Vagina (tissue), 2 donors: Measurements from ENCODE around the gene CCSER1. TPM values are rescaled to one million over a fixed set of nuclear protein-coding genes. Genes with fewer than 3 reads are reported as not detected.
"Not testable (repeated sequence)": the region's sequence is repeated elsewhere in the genome, so short reads cannot be mapped to it uniquely, and the experiment has no call there.

Experiments used
- DNase-seq, 2 donors: peaks; one replicate each; pipeline ENCODE4 v3.0.0-alpha.2; 2017; ENCODE audit errors: extremely low spot score in 2 of 2
- H3K27ac ChIP-seq: fragments of 200-600 bp; sonication (generic); one replicate; pipeline ENCODE4 v1.5.1; 2019
- H3K27me3 ChIP-seq: fragments of 200-600 bp; sonication (generic); one replicate; pipeline ENCODE4 v1.5.1; 2019
- H3K36me3 ChIP-seq, 2 donors: fragments of 200-600 bp; sonication (generic); one replicate each; pipeline ENCODE4 v1.5.1; 2017 to 2019
- H3K4me1 ChIP-seq: fragments of 200-600 bp; sonication (generic); one replicate; pipeline ENCODE4 v1.5.1; 2019
- H3K4me3 ChIP-seq, 2 donors: fragments of 200-600 bp; sonication (generic); 1 replicate in 1 of 2; 2 replicates in 1 of 2; pipeline ENCODE4 v1.5.1; 2016 to 2019
- H3K9me3 ChIP-seq: fragments of 200-600 bp; sonication (generic); one replicate; pipeline ENCODE4 v1.5.1; 2019
- CTCF ChIP-seq, 3 experiments: fragments of 450-650 bp in 2 of 3; fragments of 200-600 bp in 1 of 3; sonication (generic) in 1 of 3; IDR thresholded peaks; one replicate each; pipeline ENCODE4 v1.5.1; 2017 to 2019; ENCODE audit warnings: antibody characterized with exemption in 3 of 3, mild to moderate bottlenecking in 2 of 3, moderate library complexity in 2 of 3
- POLR2A ChIP-seq, 2 donors: fragments of 450-650 bp; IDR thresholded peaks; one replicate each; pipeline ENCODE4 v1.6.1; 2017; ENCODE audit warnings: antibody characterized with exemption in 2 of 2, mild to moderate bottlenecking in 2 of 2, moderate library complexity in 2 of 2
- POLR2AphosphoS5 ChIP-seq, 2 donors: sonication (generic); formaldehyde crosslinking; IDR thresholded peaks; one replicate each; pipeline ENCODE4 v1.9.0; 2017; ENCODE audit warnings: antibody characterized with exemption in 2 of 2, mild to moderate bottlenecking in 2 of 2, low read depth in 1 of 2; ENCODE audit not compliant: insufficient read depth in 1 of 2
- intact Hi-C: fragments of 100-400 bp; cut with DNase I; formaldehyde crosslinking; loops from one replicate; pipeline ENCODE4 v1.15.1; 2023
- total RNA-seq: library from RNA; depleted of rRNA; stranded (reverse); fragments of >200 nt; gene quantifications from one replicate; pipeline ENCODE4 v1.2.3, GENCODE V29; 2016

The CCSER1 gene
- total RNA-seq, 1 donor from 2014 or later: 8.1 TPM

- intact Hi-C loops: no loop called here
- no peaks in the 10 kb centered on the region for H3K4me1 ChIP-seq
- no peak for DNase-seq
- no peaks in the 10 kb centered on the region for H3K27me3 ChIP-seq
- no peak for TF ChIP-seq POLR2A (IDR thresholded peaks at IDR 0.05)
- no peak for TF ChIP-seq POLR2AphosphoS5 (IDR thresholded peaks at IDR 0.05; ENCODE audit: insufficient read depth in 1 of 2, low read depth in 1 of 2)
- TF ChIP-seq CTCF (IDR thresholded peaks at IDR 0.05): no peak
- H3K36me3 ChIP-seq: no peaks in the 10 kb centered on the region
- H3K27ac ChIP-seq: no peak overlapping the region
- H3K9me3 ChIP-seq: no peaks in the 10 kb centered on the region
- no peak overlapping the region for H3K4me3 ChIP-seq
Observed at GRCh38 chr4:90889171-90889570, 762.0 kb downstream of the CCSER1 start.

GRCh38 chr4:90903413-90903812 lies 776.2 kb downstream of the CCSER1 start:
- H3K9me3 ChIP-seq, H3K4me1 ChIP-seq, H3K27ac ChIP-seq, DNase-seq, H3K36me3 ChIP-seq, H3K4me3 ChIP-seq, intact Hi-C loops, H3K27me3 ChIP-seq: not testable (repeated sequence)

GRCh38 chr4:90904021-90904420 lies 776.8 kb downstream of the CCSER1 start:
- DNase-seq: no peak
- Histone ChIP-seq H3K4me1 (no peaks in the 10 kb centered on the region), H3K36me3 (no peaks in the 10 kb centered on the region), H3K27me3 (no peaks in the 10 kb centered on the region), H3K4me3 (no peak overlapping the region), H3K27ac (no peak overlapping the region), H3K9me3 (peaks cover 6% of the 10 kb centered on the region)
- no peak for TF ChIP-seq POLR2A (IDR thresholded peaks at IDR 0.05)
- no peak for TF ChIP-seq CTCF (IDR thresholded peaks at IDR 0.05)
- no peak for TF ChIP-seq POLR2AphosphoS5 (IDR thresholded peaks at IDR 0.05; ENCODE audit: insufficient read depth in 1 of 2, low read depth in 1 of 2)
- intact Hi-C loops: no loop called here

- peaks cover 6% of the 10 kb centered on the region for H3K9me3 ChIP-seq
- no peaks in the 10 kb centered on the region for H3K4me1 ChIP-seq
- TF ChIP-seq POLR2A (IDR thresholded peaks at IDR 0.05) (no peak), POLR2AphosphoS5 (IDR thresholded peaks at IDR 0.05; ENCODE audit: insufficient read depth in 1 of 2, low read depth in 1 of 2) (no peak), CTCF (IDR thresholded peaks at IDR 0.05) (no peak)
- H3K27me3 ChIP-seq: no peaks in the 10 kb centered on the region
- intact Hi-C loops: no loop called here
- H3K27ac ChIP-seq: no peak overlapping the region
- H3K36me3 ChIP-seq: no peaks in the 10 kb centered on the region
- no peak overlapping the region for H3K4me3 ChIP-seq
- DNase-seq: no peak
Observed at GRCh38 chr4:90906239-90906638, 779.0 kb downstream of the CCSER1 start.

GRCh38 chr4:90911724-90912434 lies 784.7 kb downstream of the CCSER1 start:
- H3K4me3 ChIP-seq, DNase-seq, H3K36me3 ChIP-seq, H3K4me1 ChIP-seq, H3K27ac ChIP-seq, H3K9me3 ChIP-seq, intact Hi-C loops, H3K27me3 ChIP-seq: not testable (repeated sequence)

GRCh38 chr4:90922174-90922573 lies 795.0 kb downstream of the CCSER1 start:
- TF ChIP-seq POLR2A (IDR thresholded peaks at IDR 0.05) (no peak), CTCF (IDR thresholded peaks at IDR 0.05) (no peak), POLR2AphosphoS5 (IDR thresholded peaks at IDR 0.05; ENCODE audit: insufficient read depth in 1 of 2, low read depth in 1 of 2) (no peak)
- intact Hi-C loops: no loop called here
- H3K27ac ChIP-seq: no peak overlapping the region

More at GRCh38 chr4:90922174-90922573, 795.0 kb downstream of the CCSER1 start:
- no peak for DNase-seq
- Histone ChIP-seq H3K27me3 (no peaks in the 10 kb centered on the region), H3K9me3 (no peaks in the 10 kb centered on the region), H3K36me3 (no peaks in the 10 kb centered on the region), H3K4me3 (no peak overlapping the region), H3K4me1 (no peaks in the 10 kb centered on the region)
